PC-3 (cell line): ENCODE data around the gene AKIRIN2. TPM values are rescaled to one million over a fixed set of nuclear protein-coding genes. Genes with fewer than 3 reads are reported as not detected.

Experiments
- ATAC-seq: fragments of 200-7000 bp; cut with Tn5 transposase; 2 replicates; pipeline ENCODE4 v1.9.1; 2020; ENCODE audit warnings: mild to moderate bottlenecking, moderate library complexity
- BruUV-seq: library from RNA; stranded (reverse); fragments of 400-500 nt; replicated peaks from 2 replicates; lab custom pipeline; 2021; lab: Mats Ljungman, UMichigan
- CTCF ChIA-PET: fragments of 300-600 bp; sonication (Branson Sonifier 250); formaldehyde crosslinking; loops from one replicate; lab custom pipeline; 2022; ENCODE audit warnings: antibody characterized with exemption; lab: Charles Lee
- POLR2A ChIA-PET: fragments of 300-600 bp; sonication (Branson Sonifier 250); formaldehyde crosslinking; loops from one replicate; lab custom pipeline; 2022; ENCODE audit warnings: antibody characterized with exemption; ENCODE audit not compliant: unreplicated experiment; lab: Charles Lee
- DNase-seq: peaks from one replicate; pipeline ENCODE4 v3.0.0-alpha.2; 2015
- H2AFZ ChIP-seq: fragments of 300-600 bp; sonication (generic); 2 replicates; pipeline ENCODE4 v1.6.0; 2016; ENCODE audit warnings: antibody characterized with exemption, low read length
- H3F3A ChIP-seq: fragments of 300-600 bp; sonication (generic); one replicate; pipeline ENCODE4 v1.6.0; 2017; ENCODE audit warnings: antibody characterized with exemption, low read length, control low read depth, mild to moderate bottlenecking; ENCODE audit not compliant: unreplicated experiment
- H3K27ac ChIP-seq: fragments of 300-600 bp; sonication (generic); 2 replicates; pipeline ENCODE4 v1.5.1; 2016; ENCODE audit warnings: mild to moderate bottlenecking, low read length
- H3K27me3 ChIP-seq: fragments of 300-600 bp; sonication (generic); 2 replicates; pipeline ENCODE4 v1.6.1; 2016; ENCODE audit warnings: low read length, mixed read lengths
- H3K36me3 ChIP-seq: fragments of 300-600 bp; sonication (generic); 2 replicates; pipeline ENCODE4 v1.6.1; 2016; ENCODE audit warnings: low read depth, mixed run types, low read length, mixed read lengths
- H3K4me1 ChIP-seq: fragments of 300-600 bp; sonication (generic); 2 replicates; pipeline ENCODE4 v1.5.1; 2016; ENCODE audit warnings: low read length; ENCODE audit not compliant: insufficient read depth
- H3K4me2 ChIP-seq: fragments of 300-600 bp; sonication (generic); 2 replicates; pipeline ENCODE4 v1.6.0; 2016; ENCODE audit warnings: low read length
- H3K4me3 ChIP-seq: fragments of 300-600 bp; sonication (generic); 2 replicates; pipeline ENCODE4 v1.5.1; 2016; ENCODE audit warnings: mild to moderate bottlenecking, low read length, mixed read lengths
- H3K79me2 ChIP-seq: fragments of 300-600 bp; sonication (generic); 2 replicates; pipeline ENCODE4 v1.6.1; 2017; ENCODE audit warnings: low read length, mixed read lengths
- H3K9ac ChIP-seq: fragments of 300-600 bp; sonication (generic); 2 replicates; pipeline ENCODE4 v1.6.0; 2016; ENCODE audit warnings: mild to moderate bottlenecking, low read length
- H3K9me2 ChIP-seq: fragments of 300-600 bp; sonication (generic); replicated peaks from 2 replicates; pipeline ENCODE4 v1.6.1; 2016; ENCODE audit warnings: mixed run types, low read length, mixed read lengths
- H3K9me3 ChIP-seq: fragments of 300-600 bp; sonication (generic); 2 replicates; pipeline ENCODE4 v1.6.1; 2016; ENCODE audit warnings: low read length, mixed read lengths
- H4K20me1 ChIP-seq: fragments of 300-600 bp; sonication (generic); 2 replicates; pipeline ENCODE4 v1.6.1; 2016; ENCODE audit warnings: low read length, mixed read lengths
- CTCF ChIP-seq: fragments of 300-600 bp; sonication (generic); conservative IDR thresholded peaks from 2 replicates; pipeline ENCODE4 v1.5.1; 2017; ENCODE audit warnings: antibody characterized with exemption, low read depth, mild to moderate bottlenecking, low read length
- EZH2 ChIP-seq: fragments of 300-600 bp; sonication (generic); IDR thresholded peaks from one replicate; pipeline ENCODE4 v1.6.1; 2017; ENCODE audit warnings: antibody characterized with exemption, mild to moderate bottlenecking, low read length; ENCODE audit not compliant: unreplicated experiment
- EZH2phosphoT487 ChIP-seq: fragments of 300-600 bp; sonication (generic); IDR thresholded peaks from 2 replicates; pipeline ENCODE4 v1.6.1; 2018; ENCODE audit warnings: mild to moderate bottlenecking, antibody characterized with exemption, low read length, borderline replicate concordance
- intact Hi-C: fragments of 100-400 bp; cut with micrococcal nuclease; formaldehyde crosslinking; loops from 2 replicates; pipeline ENCODE4 v1.9.0; 2023
- total RNA-seq: library from RNA; depleted of rRNA; stranded (reverse); fragments of >200 nt; gene quantifications from 2 replicates; pipeline ENCODE4 v1.2.3, GENCODE V29; 2014

The AKIRIN2 gene
- total RNA-seq, 1 experiment from 2014 or later = 15.1 TPM

DNA sequence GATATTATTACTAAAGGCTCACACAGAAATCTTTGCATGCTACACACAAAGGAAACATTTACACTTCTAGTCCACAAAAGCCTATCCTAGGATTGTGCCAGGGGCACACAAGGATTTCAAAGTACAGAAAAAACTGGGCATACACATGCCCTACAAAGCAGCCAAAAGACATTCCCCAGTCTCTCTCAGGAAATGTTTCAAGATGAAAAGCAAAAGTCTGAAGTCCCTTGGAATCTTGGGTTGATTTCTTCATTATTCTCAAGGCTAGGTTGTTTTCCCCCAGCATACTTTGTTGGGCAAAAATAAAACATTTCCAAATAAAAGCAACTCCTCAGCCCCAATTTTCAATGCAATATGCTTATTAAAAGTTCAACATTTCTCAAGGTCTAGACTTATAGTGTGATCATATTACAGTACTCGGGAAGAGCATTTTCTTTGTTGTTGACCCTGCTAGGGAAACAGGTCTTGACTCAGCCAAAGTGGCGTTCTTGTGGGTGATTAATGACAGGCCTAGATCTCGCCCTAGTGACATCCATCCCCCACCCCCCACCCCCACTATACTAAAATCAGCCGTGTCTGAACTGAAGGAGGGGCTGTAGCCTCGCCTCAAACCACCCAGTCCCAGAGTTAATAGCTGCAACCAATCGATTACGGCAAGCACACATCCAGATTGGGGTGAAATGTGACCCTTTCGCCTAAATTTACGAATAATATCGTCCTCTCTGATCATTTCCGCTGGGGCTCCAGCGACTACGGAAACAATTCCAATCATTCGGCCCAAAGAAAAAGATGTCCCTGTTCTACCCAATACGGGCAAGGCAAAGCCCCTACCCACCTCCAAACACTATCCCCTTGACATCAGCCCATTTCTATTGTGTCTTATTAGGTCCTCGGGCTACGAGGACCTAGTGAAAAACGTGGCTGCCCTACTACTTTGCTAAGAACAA, 1.4 kb downstream of the AKIRIN2 start:
- Histone ChIP-seq H3K27ac (peak overlapping the region; percentile 78), H3K9me3 (no peaks in the 10 kb centered on the region), H3K36me3 (no peaks in the 10 kb centered on the region; the same call in 1 of the 2 replicates), H3K9me2 (no peaks in the 10 kb centered on the region), H3K4me2 (peak overlapping the region; percentile 81), H3K4me1 (peaks cover 29% of the 10 kb centered on the region), H3K27me3 (no peaks in the 10 kb centered on the region), H3K9ac (peak overlapping the region; percentile 92), H4K20me1 (peaks cover 42% of the 10 kb centered on the region), H3K79me2 (peaks cover 64% of the 10 kb centered on the region), H3F3A (peaks cover 5% of the 10 kb centered on the region), H3K4me3 (peak overlapping the region; percentile 98), H2AFZ (peak overlapping the region; percentile 72; the same call in 1 of the 2 replicates)
- TSS peak; percentile 72 for BruUV-seq
- TF ChIP-seq EZH2 (no peak), CTCF (no peak), EZH2phosphoT487 (no peak)
- POLR2A ChIA-PET = interaction anchor here (0.7 to 0.8 kb wide), 2 partner anchors 21 to 59 kb away, joined by 7 to 10 read pairs; no protein-coding TSS in a partner anchor
- DNase-seq (peak; percentile 83), ATAC-seq (peak; percentile 37)
- CTCF ChIA-PET = no interaction called here
- intact Hi-C loops = loop anchor here (1.0 to 2.0 kb wide), 2 partner anchors 108 to 110 kb away; partner anchors contain the start of gene ORC3

GRCh38 chr6:87699576-87699975, 2.5 kb downstream of the AKIRIN2 start:
- H3K9ac ChIP-seq = peak overlapping the region; percentile 92
- H4K20me1 ChIP-seq = peaks cover 42% of the 10 kb centered on the region
- no TSS peak for BruUV-seq

More at GRCh38 chr6:87699576-87699975, 2.5 kb downstream of the AKIRIN2 start:
- DNase-seq (no peak), ATAC-seq (no peak)
- Histone ChIP-seq H3K27ac (no peak overlapping the region), H3K4me2 (peak overlapping the region; percentile 81), H3K36me3 (no peaks in the 10 kb centered on the region; the same call in 1 of the 2 replicates), H3K9me2 (no peaks in the 10 kb centered on the region), H3K27me3 (no peaks in the 10 kb centered on the region), H2AFZ (no peak overlapping the region), H3K4me3 (peak overlapping the region; percentile 98), H3K4me1 (peaks cover 19% of the 10 kb centered on the region), H3K9me3 (no peaks in the 10 kb centered on the region), H3K79me2 (peaks cover 75% of the 10 kb centered on the region), H3F3A (peaks cover 5% of the 10 kb centered on the region)
- intact Hi-C loops = no loop called here
- TF ChIP-seq CTCF (no peak), EZH2 (no peak), EZH2phosphoT487 (no peak)
- ChIA-PET CTCF (no interaction called here), POLR2A (interaction anchor here (0.5 to 0.6 kb wide), 2 partner anchors 22 to 110 kb away, joined by 3 to 7 read pairs; partner anchors contain the start of genes ORC3 and RARS2)
